ENCODE measurements around the gene SMAD9.

DNA sequence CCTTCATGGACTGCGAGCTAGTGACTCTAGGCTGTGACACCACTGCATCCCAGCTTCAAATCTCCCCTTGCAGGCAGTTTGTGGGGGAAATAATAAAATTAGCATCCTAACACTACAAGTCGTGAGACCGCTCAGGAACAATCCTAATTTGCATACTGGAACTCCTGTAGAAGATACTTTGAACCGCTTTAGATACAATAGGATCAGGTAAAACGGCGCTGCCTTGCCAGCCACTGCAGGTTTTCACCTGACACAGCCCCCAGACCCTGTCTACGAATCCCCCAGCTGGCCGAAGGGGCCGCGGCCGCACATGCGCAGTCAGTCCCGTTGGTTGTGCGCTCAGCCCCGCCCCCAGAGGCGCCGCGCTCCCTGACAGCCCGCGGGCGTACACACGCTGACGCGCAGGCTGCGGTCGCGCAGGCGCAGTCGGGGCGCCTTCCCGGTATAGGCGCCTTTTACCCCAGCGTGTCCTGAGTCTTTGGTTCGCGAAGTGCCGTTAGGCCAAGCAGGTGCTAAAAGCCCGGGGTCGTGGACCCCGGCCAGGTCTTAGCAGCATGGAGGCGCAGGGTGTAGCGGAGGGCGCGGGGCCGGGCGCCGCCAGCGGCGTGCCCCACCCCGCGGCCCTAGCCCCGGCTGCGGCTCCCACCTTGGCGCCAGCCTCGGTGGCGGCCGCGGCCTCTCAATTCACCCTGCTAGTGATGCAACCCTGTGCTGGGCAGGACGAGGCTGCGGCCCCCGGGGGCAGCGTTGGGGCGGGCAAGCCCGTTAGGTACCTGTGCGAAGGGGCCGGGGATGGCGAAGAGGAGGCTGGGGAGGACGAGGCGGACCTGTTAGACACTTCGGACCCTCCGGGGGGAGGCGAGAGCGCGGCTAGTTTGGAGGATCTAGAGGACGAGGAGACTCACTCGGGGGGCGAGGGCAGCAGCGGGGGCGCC is 101.0 kb downstream of the SMAD9 start, which contains the start of gene RFXAP:
- TF ChIP-seq POLR2AphosphoS5 (IDR thresholded peaks at IDR 0.05; ENCODE audit: insufficient read depth in 1 of 2, low read depth in 1 of 2) (peak; percentile 43 to 64), POLR2A (IDR thresholded peaks at IDR 0.05) (peak in 1 of 2 donors; percentile 53)
